Measurements from ENCODE around the gene ATP2C1. TPM values are rescaled to one million over a fixed set of nuclear protein-coding genes. Genes with fewer than 3 reads are reported as not detected.

The ATP2C1 gene
- total and polyA plus RNA-seq, 2 experiments from 2014 or later = 28.1 to 75.7 TPM

- Histone ChIP-seq H4K20me1 (replicated peaks; ENCODE audit: insufficient read depth) (no peaks in the 10 kb centered on the region), H3F3A (replicated peaks; ENCODE audit: low read depth) (no peaks in the 10 kb centered on the region), H3K4me2 (0 out of 2 replicates have a peak overlapping the region, but pooled peaks have one; percentile 3), H3K9me2 (ENCODE audit: insufficient read depth) (no peaks in the 10 kb centered on the region), H3K27ac (ENCODE audit: low read depth) (peak overlapping the region; percentile 3; the same call in 1 of the 2 replicates), H3K79me2 (replicated peaks; ENCODE audit: insufficient read depth) (no peaks in the 10 kb centered on the region), H2AFZ (no peak overlapping the region), H3K36me3 (ENCODE audit: insufficient read depth) (peaks cover 13% of the 10 kb centered on the region; the same call in 1 of the 2 replicates), H3K4me1 (ENCODE audit: insufficient read depth) (peaks cover 7% of the 10 kb centered on the region), H3K27me3 (ENCODE audit: insufficient read depth) (no peaks in the 10 kb centered on the region), H3K4me3 (no peak overlapping the region)
- no peak overlapping the region for H3K4me3 Mint-ChIP-seq
- H3K27me3 Mint-ChIP-seq (ENCODE audit: insufficient read depth, low read depth, poor library complexity) = no peaks in the 10 kb centered on the region
- DNase-seq (ENCODE audit: low spot score) (no peak), ATAC-seq (peak; percentile 36; the same call in 2 of the 3 replicates)
- peaks cover 24% of the 10 kb centered on the region for H3K36me3 Mint-ChIP-seq (ENCODE audit: low read depth)
- H3K27ac Mint-ChIP-seq = no peak overlapping the region
- H3K4me1 Mint-ChIP-seq = peaks cover 8% of the 10 kb centered on the region; the same call in 2 of the 3 replicates
- no peaks in the 10 kb centered on the region for H3K9me3 Mint-ChIP-seq
- TF ChIP-seq ZNF331 (CRISPR knock-in tag; IDR thresholded peaks at IDR 0.05; ENCODE audit: low read depth) (no peak), JUNB (IDR thresholded peaks at IDR 0.05; ENCODE audit: unreplicated experiment) (no peak), STAT1 (IDR thresholded peaks at IDR 0.05; ENCODE audit: unreplicated experiment) (no peak), ETS1 (IDR thresholded peaks at IDR 0.05) (no peak), EZH2phosphoT487 (IDR thresholded peaks at IDR 0.05; ENCODE audit: unreplicated experiment) (no peak), ZNF462 (CRISPR knock-in tag; IDR thresholded peaks at IDR 0.05) (no peak), CREB1 (CRISPR knock-in tag; IDR thresholded peaks at IDR 0.05; ENCODE audit: low read depth) (no peak), REST (IDR thresholded peaks at IDR 0.05; ENCODE audit: unreplicated experiment) (no peak), EZH2 (IDR thresholded peaks at IDR 0.05; ENCODE audit: low read depth, unreplicated experiment) (no peak), NANOG (IDR thresholded peaks at IDR 0.05; ENCODE audit: borderline replicate concordance) (no peak), CTCF (conservative IDR thresholded peaks at IDR 0.05; ENCODE audit: low read depth in 2 of 2) (no peak)
Measured at GRCh38 chr3:130963444-130963843, 69.6 kb downstream of the ATP2C1 start.

Data from GM23338 (cell line).